HepG2 (cell line): Measurements from ENCODE around the gene ABHD1. TPM values are rescaled to one million over a fixed set of nuclear protein-coding genes. Genes with fewer than 3 reads are reported as not detected.

Experiments used
- ZMAT5 ChIP-seq: sonication (generic); formaldehyde crosslinking; IDR thresholded peaks from 2 replicates; pipeline ENCODE4 v1.5.0; 2020; ENCODE audit warnings: mild to moderate bottlenecking, low read depth, missing genetic modification reagents, borderline replicate concordance
- polyA plus RNA-seq, 8 experiments: library from polyadenylated mRNA; depleted of rRNA in 3 of 8; stranded (reverse) in 7 of 8; unstranded in 1 of 8; fragments of >200 nt; fragmentation: Illumina TruSeq in 4 of 8; extraction: Trizol in 4 of 8; gene quantifications; 2 replicates each; pipeline versions ENCODE4 v1.2.1 to v1.2.3, GENCODE V29; 2011 to 2016; ENCODE audit warnings: low read depth in 4 of 8, missing spikeins in 1 of 8, mixed read lengths in 1 of 8; ENCODE audit not compliant: insufficient read depth in 1 of 8
- total RNA-seq, 5 experiments: library from RNA; depleted of rRNA; stranded (reverse); fragments of >200 nt; fragmentation: Illumina TruSeq; extraction: Trizol; gene quantifications; 2 replicates each; pipeline ENCODE4 v1.2.3, GENCODE V29; 2016; ENCODE audit warnings: low read depth in 1 of 5

The ABHD1 gene
- total and polyA plus RNA-seq, 2 of the 13 experiments (the other 11 are each of a cell fraction or from before 2014, with no cell fraction given): 0.04 to 0.81 TPM

GRCh38 chr2:27179344-27180000 is 55.9 kb downstream of the ABHD1 start (continued):
- TF ChIP-seq ZMAT5 (CRISPR knock-in tag): no peak
- TF ChIP-seq, all 625 proteins: peak for 45

Other genes starting within 250 kb of the ABHD1 start
- gene MAPRE3, start 153.2 kb upstream of the ABHD1 start, total RNA-seq (2016; rRNA removed; fragmentation: Illumina TruSeq; extraction: Trizol): 0.20 and 0.31 TPM in 2 replicates
- 0.73 and 0.91 TPM in 2 replicates for gene MAPRE3, start 153.2 kb upstream of the ABHD1 start, polyA plus RNA-seq (2011; rRNA removed)
- gene TMEM214, start 90.8 kb upstream of the ABHD1 start, total RNA-seq (2016; rRNA removed; fragmentation: Illumina TruSeq; extraction: Trizol): 28.0 and 58.3 TPM in 2 replicates
- gene TMEM214, start 90.8 kb upstream of the ABHD1 start, polyA plus RNA-seq (2011; rRNA removed): 132 and 137 TPM in 2 replicates
- 48.6 and 55.9 TPM in 2 replicates for gene AGBL5, start 72.1 kb upstream of the ABHD1 start, total RNA-seq (2016; rRNA removed; fragmentation: Illumina TruSeq; extraction: Trizol)
- 63.6 and 73.3 TPM in 2 replicates for gene AGBL5, start 72.1 kb upstream of the ABHD1 start, polyA plus RNA-seq (2011; rRNA removed)
- gene OST4, start 52.2 kb upstream of the ABHD1 start, total RNA-seq (2016; rRNA removed; fragmentation: Illumina TruSeq; extraction: Trizol): 498 and 508 TPM in 2 replicates
- 491 and 584 TPM in 2 replicates for gene OST4, start 52.2 kb upstream of the ABHD1 start, polyA plus RNA-seq (2011; rRNA removed)
- gene EMILIN1, start 45.2 kb upstream of the ABHD1 start, total RNA-seq (2016; rRNA removed; fragmentation: Illumina TruSeq; extraction: Trizol): 4.0 and 9.7 TPM in 2 replicates
- 8.1 and 13.1 TPM in 2 replicates for gene EMILIN1, start 45.2 kb upstream of the ABHD1 start, polyA plus RNA-seq (2011; rRNA removed)
- 29.9 and 40.9 TPM in 2 replicates for gene KHK, start 37.0 kb upstream of the ABHD1 start, total RNA-seq (2016; rRNA removed; fragmentation: Illumina TruSeq; extraction: Trizol)
- gene KHK, start 37.0 kb upstream of the ABHD1 start, polyA plus RNA-seq (2011; rRNA removed): 99.2 and 139 TPM in 2 replicates
- 7.0 and 13.9 TPM in 2 replicates for gene CGREF1, start 4.7 kb upstream of the ABHD1 start, total RNA-seq (2016; rRNA removed; fragmentation: Illumina TruSeq; extraction: Trizol)
- gene CGREF1, start 4.7 kb upstream of the ABHD1 start, polyA plus RNA-seq (2011; rRNA removed): 23.4 and 30.8 TPM in 2 replicates
- gene PREB, start 10.8 kb downstream of the ABHD1 start, total RNA-seq (2016; rRNA removed; fragmentation: Illumina TruSeq; extraction: Trizol): 112 and 119 TPM in 2 replicates
- gene PREB, start 10.8 kb downstream of the ABHD1 start, polyA plus RNA-seq (2011; rRNA removed): 192 and 208 TPM in 2 replicates
- not detected in 2 replicates for gene PRR30, start 15.6 kb downstream of the ABHD1 start, total RNA-seq (2016; rRNA removed; fragmentation: Illumina TruSeq; extraction: Trizol)
- gene PRR30, start 15.6 kb downstream of the ABHD1 start, polyA plus RNA-seq (2011; rRNA removed): not detected in 2 replicates
- 0.02 and 0.04 TPM in 2 replicates for gene TCF23, start 25.2 kb downstream of the ABHD1 start, total RNA-seq (2016; rRNA removed; fragmentation: Illumina TruSeq; extraction: Trizol)
- 1.4 TPM in 2 replicates for gene TCF23, start 25.2 kb downstream of the ABHD1 start, polyA plus RNA-seq (2011; rRNA removed)
- gene ATRAID, start 88.2 kb downstream of the ABHD1 start, total RNA-seq (2016; rRNA removed; fragmentation: Illumina TruSeq; extraction: Trizol): 130 and 207 TPM in 2 replicates
- 280 and 382 TPM in 2 replicates for gene ATRAID, start 88.2 kb downstream of the ABHD1 start, polyA plus RNA-seq (2011; rRNA removed)
- gene SLC5A6, start 88.5 kb downstream of the ABHD1 start, total RNA-seq (2016; rRNA removed; fragmentation: Illumina TruSeq; extraction: Trizol): 73.9 and 135 TPM in 2 replicates
- gene SLC5A6, start 88.5 kb downstream of the ABHD1 start, polyA plus RNA-seq (2011; rRNA removed): 417 and 462 TPM in 2 replicates
- gene CAD, start 93.6 kb downstream of the ABHD1 start, total RNA-seq (2016; rRNA removed; fragmentation: Illumina TruSeq; extraction: Trizol): 21.5 and 21.7 TPM in 2 replicates
- 37.0 and 43.1 TPM in 2 replicates for gene CAD, start 93.6 kb downstream of the ABHD1 start, polyA plus RNA-seq (2011; rRNA removed)
- gene SLC30A3, start 139.2 kb downstream of the ABHD1 start, total RNA-seq (2016; rRNA removed; fragmentation: Illumina TruSeq; extraction: Trizol): 0.38 TPM in 1 of 2 replicates, not detected in the other
- gene SLC30A3, start 139.2 kb downstream of the ABHD1 start, polyA plus RNA-seq (2011; rRNA removed): 0.79 and 1.0 TPM in 2 replicates
- not detected in 2 replicates for gene DNAJC5G, start 151.6 kb downstream of the ABHD1 start, total RNA-seq (2016; rRNA removed; fragmentation: Illumina TruSeq; extraction: Trizol)
- 0.05 and 0.07 TPM in 2 replicates for gene DNAJC5G, start 151.6 kb downstream of the ABHD1 start, polyA plus RNA-seq (2011; rRNA removed)
- 0.07 TPM in 1 of 2 replicates, not detected in the other for gene TRIM54, start 158.6 kb downstream of the ABHD1 start, total RNA-seq (2016; rRNA removed; fragmentation: Illumina TruSeq; extraction: Trizol)
- 0.13 and 0.14 TPM in 2 replicates for gene TRIM54, start 158.6 kb downstream of the ABHD1 start, polyA plus RNA-seq (2011; rRNA removed)
- 0.36 and 1.2 TPM in 2 replicates for gene UCN, start 184.6 kb downstream of the ABHD1 start, total RNA-seq (2016; rRNA removed; fragmentation: Illumina TruSeq; extraction: Trizol)
- gene UCN, start 184.6 kb downstream of the ABHD1 start, polyA plus RNA-seq (2011; rRNA removed): 2.3 and 2.6 TPM in 2 replicates
- gene MPV17, start 199.3 kb downstream of the ABHD1 start, total RNA-seq (2016; rRNA removed; fragmentation: Illumina TruSeq; extraction: Trizol): 37.0 and 48.9 TPM in 2 replicates
- 119 and 129 TPM in 2 replicates for gene MPV17, start 199.3 kb downstream of the ABHD1 start, polyA plus RNA-seq (2011; rRNA removed)
- gene GTF3C2, start 232.9 kb downstream of the ABHD1 start, total RNA-seq (2016; rRNA removed; fragmentation: Illumina TruSeq; extraction: Trizol): 77.5 and 80.0 TPM in 2 replicates
- 110 and 130 TPM in 2 replicates for gene GTF3C2, start 232.9 kb downstream of the ABHD1 start, polyA plus RNA-seq (2011; rRNA removed)
- 91.5 and 105 TPM in 2 replicates for gene EIF2B4, start 246.5 kb downstream of the ABHD1 start, total RNA-seq (2016; rRNA removed; fragmentation: Illumina TruSeq; extraction: Trizol)
- gene EIF2B4, start 246.5 kb downstream of the ABHD1 start, polyA plus RNA-seq (2011; rRNA removed): 96.4 and 99.2 TPM in 2 replicates
- 94.9 and 109 TPM in 2 replicates for gene SNX17, start 246.8 kb downstream of the ABHD1 start, total RNA-seq (2016; rRNA removed; fragmentation: Illumina TruSeq; extraction: Trizol)
- gene SNX17, start 246.8 kb downstream of the ABHD1 start, polyA plus RNA-seq (2011; rRNA removed): 75.0 and 88.4 TPM in 2 replicates